Cerebellar nuclear complex (tissue), 1 donor: ENCODE measurements around the gene RBL1.
"Not testable (repeated sequence)": the region's sequence is repeated elsewhere in the genome, so short reads cannot be mapped to it uniquely, and the experiment has no call there.

Experiments
- DNase-seq, 2 experiments: peaks; one replicate each; lab custom pipeline; 2025; lab: John Stamatoyannopoulos, UW

RBL1 gene

GRCh38 chr20:36992802-36993334 lies 102.9 kb downstream of the RBL1 start:
- DNase-seq = no peak

GRCh38 chr20:36991703-36992102 lies 104.1 kb downstream of the RBL1 start:
- no peak for DNase-seq

- DNase-seq = no peak
Observed at GRCh38 chr20:36989797-36990196, 106.0 kb downstream of the RBL1 start.

- DNase-seq = no peak
Observed at GRCh38 chr20:36988494-36988966, 107.3 kb downstream of the RBL1 start.

- no peak for DNase-seq
Observed at GRCh38 chr20:36984257-36984638, 111.5 kb downstream of the RBL1 start.

- no peak for DNase-seq
Observed at GRCh38 chr20:36975099-36975818, 120.5 kb downstream of the RBL1 start.

GRCh38 chr20:36974660-36975059 lies 121.1 kb downstream of the RBL1 start:
- no peak for DNase-seq

- DNase-seq = no peak
Observed at GRCh38 chr20:36971103-36971502, 124.7 kb downstream of the RBL1 start.

- no peak for DNase-seq
Observed at GRCh38 chr20:36969478-36970186, 126.2 kb downstream of the RBL1 start.

- DNase-seq = no peak
Observed at GRCh38 chr20:36969051-36969450, 126.7 kb downstream of the RBL1 start.

GRCh38 chr20:36967636-36968035 lies 128.2 kb downstream of the RBL1 start:
- no peak for DNase-seq

GRCh38 chr20:36966965-36967364 lies 128.8 kb downstream of the RBL1 start:
- DNase-seq = not testable (repeated sequence)

GRCh38 chr20:36962354-36962941 lies 133.3 kb downstream of the RBL1 start:
- DNase-seq = not testable (repeated sequence)

GRCh38 chr20:36959242-36959641 lies 136.6 kb downstream of the RBL1 start:
- no peak for DNase-seq

- no peak for DNase-seq
Observed at GRCh38 chr20:36957875-36958667, 137.7 kb downstream of the RBL1 start.

GRCh38 chr20:36956674-36957073 lies 139.1 kb downstream of the RBL1 start:
- no peak for DNase-seq

- no peak for DNase-seq
Observed at GRCh38 chr20:36956016-36956415, 139.8 kb downstream of the RBL1 start.

- DNase-seq = no peak
Observed at GRCh38 chr20:36951979-36952738, 143.6 kb downstream of the RBL1 start.

GRCh38 chr20:36951198-36951978 lies 144.4 kb downstream of the RBL1 start, which contains the start of gene SAMHD1:
SAMHD1 (minus strand) TSS chr20:36951708; CDS start chr20:36951643, 65 bp downstream.
- DNase-seq = peak; percentile 96 to 97
